Body of pancreas (tissue), 4 donors: Measurements from ENCODE around the gene COX5A.
A peak's percentile ranks its signal among the peaks of the same experiment; 100 is the strongest.

Source experiments
- CTCF ChIP-seq, 7 experiments: fragments of 450-650 bp in 4 of 7; fragments of 200-600 bp in 3 of 7; sonication (generic) in 3 of 7; IDR thresholded peaks; one replicate each; pipeline ENCODE4 v1.5.1; 2016 to 2019; ENCODE audit warnings: antibody characterized with exemption in 7 of 7
- POLR2A ChIP-seq, 3 donors: fragments of 450-650 bp; IDR thresholded peaks; one replicate each; pipeline ENCODE4 v1.6.1; 2016; ENCODE audit warnings: antibody characterized with exemption in 3 of 3, mild to moderate bottlenecking in 2 of 3

GRCh38 chr15:74873036-74873755 lies 64.7 kb downstream of the COX5A start, which contains the start of gene SCAMP2:
- peak; percentile 59 to 89 (median 83) for TF ChIP-seq POLR2A (IDR thresholded peaks at IDR 0.05)
- no peak for TF ChIP-seq CTCF (IDR thresholded peaks at IDR 0.05)
